ENCODE measurements around the gene LCAT. TPM values are rescaled to one million over a fixed set of nuclear protein-coding genes. Genes with fewer than 3 reads are reported as not detected.

LCAT gene, protein sequence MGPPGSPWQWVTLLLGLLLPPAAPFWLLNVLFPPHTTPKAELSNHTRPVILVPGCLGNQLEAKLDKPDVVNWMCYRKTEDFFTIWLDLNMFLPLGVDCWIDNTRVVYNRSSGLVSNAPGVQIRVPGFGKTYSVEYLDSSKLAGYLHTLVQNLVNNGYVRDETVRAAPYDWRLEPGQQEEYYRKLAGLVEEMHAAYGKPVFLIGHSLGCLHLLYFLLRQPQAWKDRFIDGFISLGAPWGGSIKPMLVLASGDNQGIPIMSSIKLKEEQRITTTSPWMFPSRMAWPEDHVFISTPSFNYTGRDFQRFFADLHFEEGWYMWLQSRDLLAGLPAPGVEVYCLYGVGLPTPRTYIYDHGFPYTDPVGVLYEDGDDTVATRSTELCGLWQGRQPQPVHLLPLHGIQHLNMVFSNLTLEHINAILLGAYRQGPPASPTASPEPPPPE
- total RNA-seq (10 to 100 TPM; 20.6 to 25.3 TPM), polyA plus RNA-seq (ENCODE audit: insufficient read depth, low read depth, low replicate concordance) (12.9 TPM)
- long read RNA-seq, donor 1, transcript LCAT-204 (5 exons, 1,240 nt): major isoform, 5 of 5 reads
- long read RNA-seq, donor 1, partial matches to known transcripts: 0 of 5 reads
- long read RNA-seq, donor 1, other reads (novel, unspliced or antisense): 0 of 5 reads
- long read RNA-seq, donor 2, partial matches to known transcripts: 0 of 3 reads
- long read RNA-seq, donor 2, other reads (novel, unspliced or antisense): 0 of 3 reads

DNA sequence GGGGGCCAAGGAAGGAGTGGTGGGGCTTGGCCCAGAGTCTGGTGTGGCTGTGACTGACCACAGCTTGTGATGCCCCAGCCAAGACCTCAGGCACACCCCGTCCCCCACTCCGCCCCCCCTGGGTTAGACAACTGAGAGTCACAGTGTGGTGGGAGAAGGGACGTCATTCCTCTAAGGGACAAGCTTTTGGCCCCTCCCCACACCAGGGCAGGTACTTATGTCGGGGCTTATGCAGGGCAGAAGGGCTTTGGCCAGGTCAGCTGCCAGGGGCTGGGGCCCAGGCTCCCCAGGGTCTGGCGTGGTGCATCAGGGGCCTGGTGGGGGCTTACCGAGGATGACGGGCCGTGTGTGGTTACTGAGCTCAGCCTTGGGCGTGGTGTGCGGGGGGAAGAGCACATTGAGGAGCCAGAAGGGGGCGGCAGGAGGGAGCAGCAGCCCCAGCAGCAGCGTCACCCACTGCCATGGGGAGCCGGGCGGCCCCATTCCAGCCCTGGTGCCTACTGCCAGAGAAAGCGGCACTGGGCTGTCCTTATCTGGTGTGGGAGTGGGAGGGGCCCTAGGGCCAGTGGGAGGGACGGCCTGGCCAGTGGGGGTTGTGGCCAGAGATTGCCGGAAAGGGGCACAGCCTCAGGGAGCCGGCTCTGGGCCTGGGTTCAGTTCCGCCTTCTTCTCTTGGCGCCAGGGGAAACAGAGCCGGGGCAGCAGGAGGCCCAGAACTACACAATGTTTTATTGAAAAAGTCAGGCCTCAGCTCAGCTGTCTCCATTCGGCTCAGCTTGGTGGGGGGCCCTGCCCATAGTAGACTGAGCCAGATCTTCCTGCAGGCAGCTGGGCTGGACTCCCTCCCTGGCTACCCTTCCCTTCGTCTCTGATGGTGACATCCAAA, at the start of gene LCAT:
TSS of gene LCAT (minus strand) at position 502 of the 886 bp plus-strand sequence. CDS start at position 483, 19 bp downstream.
- Histone ChIP-seq H3K9me3 (no peaks in the 10 kb centered on the region), H3K4me1 (peaks cover 15% of the 10 kb centered on the region), H3K27me3 (no peaks in the 10 kb centered on the region), H3K4me3 (no peak within 1 kb of the TSS), H3K27ac (peak within 1 kb of the TSS; percentile 42 to 60), H3K36me3 (ENCODE audit: low read depth, missing control alignments) (no peaks in the 10 kb centered on the region)
- TF ChIP-seq POLR2A (IDR thresholded peaks at IDR 0.05): no peak
- TF ChIP-seq, protein P1, sequence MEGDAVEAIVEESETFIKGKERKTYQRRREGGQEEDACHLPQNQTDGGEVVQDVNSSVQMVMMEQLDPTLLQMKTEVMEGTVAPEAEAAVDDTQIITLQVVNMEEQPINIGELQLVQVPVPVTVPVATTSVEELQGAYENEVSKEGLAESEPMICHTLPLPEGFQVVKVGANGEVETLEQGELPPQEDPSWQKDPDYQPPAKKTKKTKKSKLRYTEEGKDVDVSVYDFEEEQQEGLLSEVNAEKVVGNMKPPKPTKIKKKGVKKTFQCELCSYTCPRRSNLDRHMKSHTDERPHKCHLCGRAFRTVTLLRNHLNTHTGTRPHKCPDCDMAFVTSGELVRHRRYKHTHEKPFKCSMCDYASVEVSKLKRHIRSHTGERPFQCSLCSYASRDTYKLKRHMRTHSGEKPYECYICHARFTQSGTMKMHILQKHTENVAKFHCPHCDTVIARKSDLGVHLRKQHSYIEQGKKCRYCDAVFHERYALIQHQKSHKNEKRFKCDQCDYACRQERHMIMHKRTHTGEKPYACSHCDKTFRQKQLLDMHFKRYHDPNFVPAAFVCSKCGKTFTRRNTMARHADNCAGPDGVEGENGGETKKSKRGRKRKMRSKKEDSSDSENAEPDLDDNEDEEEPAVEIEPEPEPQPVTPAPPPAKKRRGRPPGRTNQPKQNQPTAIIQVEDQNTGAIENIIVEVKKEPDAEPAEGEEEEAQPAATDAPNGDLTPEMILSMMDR (IDR thresholded peaks at IDR 0.05): no peak
- intact Hi-C loops (cut with DNase I; ENCODE audit: low total_unique reads): no loop called here
- 36 to 40% methylated on average over 9 to 23 of the region's 23 CpGs for WGBS, 2 donors
- DNase-seq: peak; percentile 81

DNA sequence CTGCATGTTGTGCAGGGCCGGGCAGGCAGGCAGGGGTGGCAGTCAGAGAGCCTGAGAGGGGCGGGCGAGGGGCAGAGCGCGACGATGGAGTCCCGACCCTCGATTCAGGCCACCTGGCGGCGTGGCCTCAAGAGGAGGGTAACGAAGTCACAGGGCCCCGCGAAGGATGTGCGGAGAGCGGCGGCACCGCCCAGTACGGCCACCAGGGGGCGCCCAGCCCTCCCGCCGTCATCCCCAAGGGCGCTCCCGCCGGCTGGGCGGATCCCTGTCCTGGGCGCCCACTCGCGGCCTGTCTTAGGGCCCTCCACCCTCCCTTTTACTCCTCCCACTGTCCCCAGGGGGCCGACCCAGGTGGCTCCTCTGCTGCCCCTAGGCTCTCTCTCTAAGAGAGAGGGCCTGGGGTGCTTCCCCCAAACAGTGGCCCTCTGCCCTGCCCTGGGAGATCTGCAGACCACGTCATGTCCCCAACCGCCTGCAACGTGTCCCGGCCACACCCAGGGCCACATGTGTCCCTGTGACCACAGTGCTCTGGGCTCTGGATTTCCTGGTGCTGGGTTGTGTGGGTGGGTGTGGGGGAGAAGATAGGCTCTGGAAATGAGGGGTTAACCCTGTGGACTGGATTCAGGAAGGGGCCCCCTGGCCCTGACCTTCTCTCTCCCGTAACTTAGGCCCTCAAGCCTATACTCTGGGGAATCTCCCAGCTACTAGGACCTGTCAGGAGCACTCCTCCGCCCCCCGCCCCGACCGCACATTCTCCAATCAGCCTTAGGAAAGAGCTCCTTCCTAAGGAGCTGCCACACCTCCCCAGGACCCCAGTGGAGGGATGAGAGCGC, 49.5 kb upstream of the LCAT start:
- TF ChIP-seq POLR2A (IDR thresholded peaks at IDR 0.05): no peak
- TF ChIP-seq, protein P1 (IDR thresholded peaks at IDR 0.05): peak; percentile 95 to 99 (median 95)
- no peaks in the 10 kb centered on the region for H3K36me3 ChIP-seq (ENCODE audit: low read depth, missing control alignments)
- H3K4me3 ChIP-seq: peak overlapping the region; percentile 20 to 27
- no peaks in the 10 kb centered on the region for H3K27me3 ChIP-seq
- H3K4me1 ChIP-seq: peaks cover 6% of the 10 kb centered on the region
- DNase-seq: peak; percentile 79
- peak overlapping the region; percentile 12 to 54 for H3K27ac ChIP-seq
- H3K9me3 ChIP-seq: no peaks in the 10 kb centered on the region
- 23 to 61% methylated on average over 5 to 24 of the region's 39 CpGs for WGBS, 2 donors
- intact Hi-C loops (cut with DNase I; ENCODE audit: low total_unique reads): no loop called here

DNA sequence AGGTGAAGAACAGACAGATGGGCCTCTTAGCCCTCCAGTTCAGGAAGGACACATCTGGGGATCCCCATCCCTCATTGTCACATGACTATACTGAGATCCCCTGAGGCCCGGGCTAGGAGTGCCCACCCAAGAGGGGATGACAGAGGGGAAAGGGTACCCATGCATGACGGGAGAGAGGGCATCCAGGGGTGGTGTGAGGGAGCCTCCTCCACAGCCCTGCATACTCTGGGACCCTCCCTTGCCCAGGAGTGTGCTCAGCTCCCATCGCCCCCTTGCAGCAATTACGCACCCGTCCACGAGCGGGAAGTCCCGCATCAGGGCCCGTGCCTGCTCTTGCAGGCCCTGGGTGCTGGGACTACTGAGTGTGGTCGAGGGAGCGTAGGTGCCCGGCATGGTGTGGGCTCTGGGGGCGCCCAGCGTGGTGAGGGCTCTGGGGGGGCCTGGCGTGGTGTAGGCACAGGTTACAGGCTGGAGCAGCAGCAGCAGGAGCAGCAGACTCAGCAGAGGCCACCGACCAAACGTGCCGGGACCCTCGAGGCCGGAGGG, 48.8 kb upstream of the LCAT start:
- DNase-seq: no peak
- Histone ChIP-seq H3K4me3 (peak overlapping the region; percentile 20 to 27), H3K27ac (peak overlapping the region in 1 of 2 donors; percentile 12), H3K36me3 (ENCODE audit: low read depth, missing control alignments) (no peaks in the 10 kb centered on the region), H3K4me1 (peaks cover 6% of the 10 kb centered on the region), H3K9me3 (no peaks in the 10 kb centered on the region), H3K27me3 (no peaks in the 10 kb centered on the region)
- intact Hi-C loops (cut with DNase I; ENCODE audit: low total_unique reads): no loop called here
- TF ChIP-seq, protein P1 (IDR thresholded peaks at IDR 0.05): no peak
- TF ChIP-seq POLR2A (IDR thresholded peaks at IDR 0.05): no peak
- WGBS, 2 donors: 54 to 80% methylated on average over 2 to 20 of the region's 20 CpGs

DNA sequence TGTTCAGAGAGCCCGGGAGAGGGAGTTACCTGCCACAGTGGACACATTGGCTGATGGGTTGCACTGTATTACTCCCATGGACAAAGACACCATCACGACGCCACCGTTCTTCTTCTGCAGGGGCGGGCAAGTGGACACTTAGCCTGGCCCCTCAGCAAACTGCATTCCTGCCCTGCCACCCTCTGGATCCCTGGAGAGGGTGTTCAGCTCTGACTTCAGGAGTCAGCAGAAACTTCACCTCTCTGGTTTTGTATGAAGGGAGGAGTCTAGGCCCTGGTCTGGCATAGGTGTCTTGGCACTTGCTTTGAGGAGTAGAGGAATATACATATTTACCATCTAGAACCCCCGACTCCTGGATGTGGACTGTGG, 46.1 kb upstream of the LCAT start:
- no peak for TF ChIP-seq POLR2A (IDR thresholded peaks at IDR 0.05)
- TF ChIP-seq, protein P1 (IDR thresholded peaks at IDR 0.05): no peak
- no peaks in the 10 kb centered on the region for H3K36me3 ChIP-seq (ENCODE audit: low read depth, missing control alignments)
- intact Hi-C loops (cut with DNase I; ENCODE audit: low total_unique reads): no loop called here
- 87% methylated on average over 6 of the region's 6 CpGs for WGBS, 2 donors
- H3K9me3 ChIP-seq: no peaks in the 10 kb centered on the region
- H3K4me3 ChIP-seq: no peak overlapping the region
- peaks cover 6% of the 10 kb centered on the region for H3K4me1 ChIP-seq
- no peaks in the 10 kb centered on the region for H3K27me3 ChIP-seq
- no peak overlapping the region for H3K27ac ChIP-seq
- DNase-seq: no peak
